ENCODE measurements around the gene STAB2. TPM values are rescaled to one million over a fixed set of nuclear protein-coding genes. Genes with fewer than 3 reads are reported as not detected.

The STAB2 gene
- polyA plus RNA-seq, 1 of the 3 experiments (the other 2 are of a cell fraction): not detected

DNA sequence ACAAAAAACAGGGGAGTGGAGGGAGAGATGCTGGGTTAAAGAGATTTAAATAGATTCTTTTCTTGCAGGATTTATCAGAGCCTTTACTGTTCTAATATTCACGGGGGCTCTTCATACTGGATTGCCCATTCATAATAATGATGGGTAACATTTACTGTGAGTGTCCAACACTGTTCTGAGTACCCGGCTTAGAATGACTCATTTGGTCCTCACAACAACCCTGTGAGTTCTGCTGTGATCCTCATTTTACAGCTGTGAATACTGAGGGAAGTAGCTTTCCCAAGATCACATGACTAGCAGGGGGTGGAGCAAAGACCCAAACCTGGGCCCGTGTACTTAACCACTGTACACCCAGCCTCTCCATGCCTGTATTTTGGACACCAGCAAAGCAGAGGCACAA, 140.6 kb downstream of the STAB2 start:
- H3K27me3 ChIP-seq (ENCODE audit: insufficient read depth): no peaks in the 10 kb centered on the region
- H4K20me1 ChIP-seq (ENCODE audit: insufficient read depth): no peaks in the 10 kb centered on the region
- 40% methylated on average over 3 of the region's 3 CpGs for WGBS (ENCODE audit: low lambda C conversion rate)
- H3K36me3 ChIP-seq (replicated peaks in 1 of 2; ENCODE audit: control insufficient read depth in 1 of 2, insufficient read depth in 2 of 2, low read length in 1 of 2): no peaks in the 10 kb centered on the region
- CTCF ChIA-PET: interaction anchor here (0.6 to 0.7 kb wide), 2 partner anchors 10 to 13 kb away, joined by 3 read pairs; no protein-coding TSS in a partner anchor
- no peak overlapping the region for H3K4me2 ChIP-seq
- H3K9ac ChIP-seq: no peak overlapping the region
- H3K4me3 ChIP-seq (ENCODE audit: low read depth in 2 of 2, low read length in 1 of 2): no peak overlapping the region
- no peak for TF ChIP-seq USF2 (IDR thresholded peaks at IDR 0.05; ENCODE audit: borderline replicate concordance, low read depth, low read length)
- TF ChIP-seq RAD21 (IDR thresholded peaks at IDR 0.05; ENCODE audit: low read length): no peak
- TF ChIP-seq SMC3 (IDR thresholded peaks at IDR 0.05; ENCODE audit: low read depth, low read length): no peak
- no peak for TF ChIP-seq TAF1 (IDR thresholded peaks at IDR 0.05; ENCODE audit: borderline replicate concordance, low read depth, low read length)
- TF ChIP-seq RFX5 (IDR thresholded peaks at IDR 0.05; ENCODE audit: low read length): no peak
- TF ChIP-seq IRF3 (IDR thresholded peaks at IDR 0.05; ENCODE audit: low read depth, low read length): no peak
- no peak for TF ChIP-seq NFIC (IDR thresholded peaks at IDR 0.05; ENCODE audit: borderline replicate concordance)
- TF ChIP-seq TCF12 (IDR thresholded peaks at IDR 0.05): no peak
- no peak for TF ChIP-seq YY1 (IDR thresholded peaks at IDR 0.05; ENCODE audit: low read depth)
- no peak for TF ChIP-seq ZBTB33 (IDR thresholded peaks at IDR 0.05; ENCODE audit: borderline replicate concordance, low read depth)
- no peak for TF ChIP-seq FOXM1 (IDR thresholded peaks at IDR 0.05; ENCODE audit: low read depth)
- TF ChIP-seq NRF1 (IDR thresholded peaks at IDR 0.05; ENCODE audit: low read depth, low read length): no peak
- no peak for TF ChIP-seq USF1 (IDR thresholded peaks at IDR 0.05; ENCODE audit: borderline replicate concordance, low read depth)
- TF ChIP-seq FOXJ3 (CRISPR knock-in tag; IDR thresholded peaks at IDR 0.05): no peak
- TF ChIP-seq, protein P1, sequence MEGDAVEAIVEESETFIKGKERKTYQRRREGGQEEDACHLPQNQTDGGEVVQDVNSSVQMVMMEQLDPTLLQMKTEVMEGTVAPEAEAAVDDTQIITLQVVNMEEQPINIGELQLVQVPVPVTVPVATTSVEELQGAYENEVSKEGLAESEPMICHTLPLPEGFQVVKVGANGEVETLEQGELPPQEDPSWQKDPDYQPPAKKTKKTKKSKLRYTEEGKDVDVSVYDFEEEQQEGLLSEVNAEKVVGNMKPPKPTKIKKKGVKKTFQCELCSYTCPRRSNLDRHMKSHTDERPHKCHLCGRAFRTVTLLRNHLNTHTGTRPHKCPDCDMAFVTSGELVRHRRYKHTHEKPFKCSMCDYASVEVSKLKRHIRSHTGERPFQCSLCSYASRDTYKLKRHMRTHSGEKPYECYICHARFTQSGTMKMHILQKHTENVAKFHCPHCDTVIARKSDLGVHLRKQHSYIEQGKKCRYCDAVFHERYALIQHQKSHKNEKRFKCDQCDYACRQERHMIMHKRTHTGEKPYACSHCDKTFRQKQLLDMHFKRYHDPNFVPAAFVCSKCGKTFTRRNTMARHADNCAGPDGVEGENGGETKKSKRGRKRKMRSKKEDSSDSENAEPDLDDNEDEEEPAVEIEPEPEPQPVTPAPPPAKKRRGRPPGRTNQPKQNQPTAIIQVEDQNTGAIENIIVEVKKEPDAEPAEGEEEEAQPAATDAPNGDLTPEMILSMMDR (IDR thresholded peaks at IDR 0.05): no peak
- TF ChIP-seq RCOR1 (IDR thresholded peaks at IDR 0.05; ENCODE audit: low read length): no peak
- TF ChIP-seq POLR2AphosphoS5 (IDR thresholded peaks at IDR 0.05; ENCODE audit: low read depth, low read length): no peak
- TF ChIP-seq, protein P2, sequence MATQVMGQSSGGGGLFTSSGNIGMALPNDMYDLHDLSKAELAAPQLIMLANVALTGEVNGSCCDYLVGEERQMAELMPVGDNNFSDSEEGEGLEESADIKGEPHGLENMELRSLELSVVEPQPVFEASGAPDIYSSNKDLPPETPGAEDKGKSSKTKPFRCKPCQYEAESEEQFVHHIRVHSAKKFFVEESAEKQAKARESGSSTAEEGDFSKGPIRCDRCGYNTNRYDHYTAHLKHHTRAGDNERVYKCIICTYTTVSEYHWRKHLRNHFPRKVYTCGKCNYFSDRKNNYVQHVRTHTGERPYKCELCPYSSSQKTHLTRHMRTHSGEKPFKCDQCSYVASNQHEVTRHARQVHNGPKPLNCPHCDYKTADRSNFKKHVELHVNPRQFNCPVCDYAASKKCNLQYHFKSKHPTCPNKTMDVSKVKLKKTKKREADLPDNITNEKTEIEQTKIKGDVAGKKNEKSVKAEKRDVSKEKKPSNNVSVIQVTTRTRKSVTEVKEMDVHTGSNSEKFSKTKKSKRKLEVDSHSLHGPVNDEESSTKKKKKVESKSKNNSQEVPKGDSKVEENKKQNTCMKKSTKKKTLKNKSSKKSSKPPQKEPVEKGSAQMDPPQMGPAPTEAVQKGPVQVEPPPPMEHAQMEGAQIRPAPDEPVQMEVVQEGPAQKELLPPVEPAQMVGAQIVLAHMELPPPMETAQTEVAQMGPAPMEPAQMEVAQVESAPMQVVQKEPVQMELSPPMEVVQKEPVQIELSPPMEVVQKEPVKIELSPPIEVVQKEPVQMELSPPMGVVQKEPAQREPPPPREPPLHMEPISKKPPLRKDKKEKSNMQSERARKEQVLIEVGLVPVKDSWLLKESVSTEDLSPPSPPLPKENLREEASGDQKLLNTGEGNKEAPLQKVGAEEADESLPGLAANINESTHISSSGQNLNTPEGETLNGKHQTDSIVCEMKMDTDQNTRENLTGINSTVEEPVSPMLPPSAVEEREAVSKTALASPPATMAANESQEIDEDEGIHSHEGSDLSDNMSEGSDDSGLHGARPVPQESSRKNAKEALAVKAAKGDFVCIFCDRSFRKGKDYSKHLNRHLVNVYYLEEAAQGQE (IDR thresholded peaks at IDR 0.05; ENCODE audit: low read depth, low read length): no peak
- no peak for TF ChIP-seq EP300 (IDR thresholded peaks at IDR 0.05; ENCODE audit: borderline replicate concordance in 1 of 2, low read depth in 1 of 2, low read length in 1 of 2)
- H3K27ac ChIP-seq (ENCODE audit: low read depth in 2 of 2, low read length in 1 of 2): no peak overlapping the region
- H3F3A ChIP-seq (replicated peaks; ENCODE audit: insufficient read depth): no peaks in the 10 kb centered on the region
- H3K9me3 ChIP-seq: no peaks in the 10 kb centered on the region
- POLR2A ChIA-PET: no interaction called here
- no peaks in the 10 kb centered on the region for H3K79me2 ChIP-seq (ENCODE audit: insufficient read depth)
- no peaks in the 10 kb centered on the region for H3K9me2 ChIP-seq
- DNase-seq: no peak
- no peak overlapping the region for H2AFZ ChIP-seq (ENCODE audit: low read depth)
- H3K4me1 ChIP-seq (ENCODE audit: control insufficient read depth in 1 of 2, insufficient read depth in 2 of 2, low read depth in 1 of 2, low read length in 1 of 2): no peaks in the 10 kb centered on the region

All from SK-N-SH (cell line).